GM19397 (cell line): ENCODE measurements around the gene MT1E.

Source experiments
- ATAC-seq: cut with Tn5 transposase; IDR thresholded peaks from one replicate; pipeline ENCODE4 v1.9.1; 2021; ENCODE audit warnings: mild to moderate bottlenecking, moderate library complexity; ENCODE audit not compliant: unreplicated experiment

MT1E gene

GRCh38 chr16:56623637-56624036, 1.9 kb upstream of the MT1E start:
- no peak for ATAC-seq

- no peak for ATAC-seq
Observed at GRCh38 chr16:56625943-56626654, 518 bp downstream of the MT1E start.

- no peak for ATAC-seq
Observed at GRCh38 chr16:56626685-56627084, 1.1 kb downstream of the MT1E start.

- ATAC-seq: no peak
Observed at GRCh38 chr16:56628486-56629350, 3.1 kb downstream of the MT1E start.

GRCh38 chr16:56629531-56629930, 4.0 kb downstream of the MT1E start:
- ATAC-seq: no peak

GRCh38 chr16:56630134-56630533, 4.6 kb downstream of the MT1E start:
- peak; percentile 60 for ATAC-seq

GRCh38 chr16:56631197-56631596, 5.6 kb downstream of the MT1E start:
- ATAC-seq: no peak

- ATAC-seq: no peak
Observed at GRCh38 chr16:56631832-56632155, 6.2 kb downstream of the MT1E start.

- no peak for ATAC-seq
Observed at GRCh38 chr16:56632156-56632847, 6.7 kb downstream of the MT1E start, which contains the start of gene MT1M. Gene MT1M, plus strand, starts transcription at chr16:56632659. Its CDS starts 73 bp downstream, at chr16:56632732.

- no peak for ATAC-seq
Observed at GRCh38 chr16:56632848-56633365, 7.3 kb downstream of the MT1E start.

GRCh38 chr16:56633535-56633934, 8.0 kb downstream of the MT1E start:
- no peak for ATAC-seq

- ATAC-seq: no peak
Observed at GRCh38 chr16:56634715-56635440, 9.3 kb downstream of the MT1E start.

- ATAC-seq: no peak
Observed at GRCh38 chr16:56635441-56635967, 9.9 kb downstream of the MT1E start.

- no peak for ATAC-seq
Observed at GRCh38 chr16:56636616-56637413, 11.2 kb downstream of the MT1E start.

- no peak for ATAC-seq
Observed at GRCh38 chr16:56637814-56638750, 12.5 kb downstream of the MT1E start, which contains the start of gene MT1A. Gene MT1A, plus strand, starts transcription at chr16:56638666. Its CDS starts 73 bp downstream, at chr16:56638739.

GRCh38 chr16:56639045-56639444, 13.5 kb downstream of the MT1E start:
- no peak for ATAC-seq

- ATAC-seq: no peak
Observed at GRCh38 chr16:56640076-56640475, 14.5 kb downstream of the MT1E start.

- ATAC-seq: no peak
Observed at GRCh38 chr16:56641166-56641565, 15.6 kb downstream of the MT1E start.
